SK-N-SH treated with all-trans-retinoic acid at 6 μM for 48 hours (cell line): ENCODE data around the gene PKNOX2.

ENCODE experiments used
- BACH2 ChIP-seq: fragments of 250-450 bp; sonication (Bioruptor Pico); IDR thresholded peaks from 2 replicates; pipeline ENCODE4 v1.9.0; 2021; ENCODE audit warnings: mild to moderate bottlenecking, borderline replicate concordance
- CREB5 ChIP-seq: fragments of 250-450 bp; sonication (Bioruptor Pico); IDR thresholded peaks from 2 replicates; pipeline ENCODE4 v1.5.1; 2020; ENCODE audit warnings: low read depth, mild to moderate bottlenecking, moderate library complexity
- ESRRG ChIP-seq: fragments of 250-450 bp; sonication (Bioruptor Pico); IDR thresholded peaks from 2 replicates; pipeline ENCODE4 v1.6.1; 2021; ENCODE audit warnings: mild to moderate bottlenecking
- PATZ1 ChIP-seq: fragments of 250-450 bp; sonication (Bioruptor Pico); IDR thresholded peaks from 2 replicates; pipeline ENCODE4 v1.8.0; 2020; ENCODE audit warnings: mild to moderate bottlenecking, moderate library complexity, borderline replicate concordance
- PPARA ChIP-seq: fragments of 250-450 bp; sonication (Bioruptor Pico); IDR thresholded peaks from 2 replicates; pipeline ENCODE4 v1.5.0; 2020; ENCODE audit warnings: mild to moderate bottlenecking, borderline replicate concordance
- RARB ChIP-seq: fragments of 250-450 bp; sonication (Bioruptor Pico); IDR thresholded peaks from 2 replicates; pipeline ENCODE4 v1.8.0; 2021; ENCODE audit warnings: mild to moderate bottlenecking, moderate library complexity
- TCF4 ChIP-seq: fragments of 250-450 bp; sonication (Bioruptor Pico); IDR thresholded peaks from 2 replicates; pipeline ENCODE4 v1.8.0; 2021; ENCODE audit warnings: mild to moderate bottlenecking, moderate library complexity, borderline replicate concordance
- TOX ChIP-seq: fragments of 250-450 bp; sonication (Bioruptor Pico); IDR thresholded peaks from 2 replicates; pipeline ENCODE4 v1.8.0; 2021; ENCODE audit warnings: mild to moderate bottlenecking, moderate library complexity, borderline replicate concordance
- TSHZ2 ChIP-seq: fragments of 250-450 bp; sonication (Bioruptor Pico); IDR thresholded peaks from 2 replicates; pipeline ENCODE4 v1.5.0; 2020; ENCODE audit warnings: mild to moderate bottlenecking, moderate library complexity
- ZFP3 ChIP-seq: fragments of 250-450 bp; sonication (Bioruptor Pico); IDR thresholded peaks from 2 replicates; pipeline ENCODE4 v1.5.0; 2020; ENCODE audit warnings: mild to moderate bottlenecking, moderate library complexity
- ZFP30 ChIP-seq: fragments of 450-650 bp; formaldehyde crosslinking; IDR thresholded peaks from 2 replicates; pipeline ENCODE4 v1.5.0; 2022; ENCODE audit warnings: mild to moderate bottlenecking, moderate library complexity
- ZNF8 ChIP-seq: fragments of 450-650 bp; formaldehyde crosslinking; IDR thresholded peaks from 2 replicates; pipeline ENCODE4 v1.5.0; 2020; ENCODE audit warnings: mild to moderate bottlenecking, moderate library complexity

DNA sequence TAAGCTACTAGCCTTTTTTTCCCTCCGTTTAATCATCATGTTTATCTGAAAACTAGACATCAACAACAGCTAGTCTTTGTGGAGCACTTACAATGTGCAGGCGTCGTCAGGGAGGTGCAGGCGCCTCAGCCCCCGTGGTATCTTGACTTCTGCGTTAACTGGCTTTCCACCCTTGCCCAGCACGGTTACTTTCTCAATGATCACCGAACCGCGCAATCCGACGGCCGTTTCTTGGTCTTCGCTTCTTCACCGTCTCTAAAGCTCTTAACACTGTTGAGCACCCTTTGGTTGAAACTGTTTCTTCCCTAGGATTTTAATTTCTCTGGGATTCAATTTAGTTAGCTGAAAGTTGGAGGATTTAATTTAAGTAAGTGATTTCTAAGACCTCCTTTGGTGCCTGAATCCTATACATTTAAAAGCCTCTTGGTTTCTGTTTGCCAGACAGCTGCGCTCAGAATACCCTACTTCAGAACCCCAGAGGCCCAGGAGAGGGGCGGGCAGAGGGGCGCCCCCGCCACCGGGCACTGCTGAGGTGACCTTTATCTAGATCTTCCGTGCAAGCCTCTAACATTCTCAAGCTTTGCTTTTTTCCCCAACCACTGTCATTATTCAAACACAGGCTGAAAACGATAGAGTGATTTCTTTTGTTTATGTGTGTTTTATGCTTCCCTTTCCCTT, 35.1 kb upstream of the PKNOX2 start:
- TF ChIP-seq TSHZ2 (CRISPR knock-in tag) (no peak), ZFP30 (CRISPR knock-in tag) (no peak), ESRRG (CRISPR knock-in tag) (no peak), PPARA (CRISPR knock-in tag) (no peak), TCF4 (no peak), PATZ1 (no peak), BACH2 (CRISPR knock-in tag) (no peak), ZNF8 (CRISPR knock-in tag) (no peak), ZFP3 (no peak), RARB (CRISPR knock-in tag) (no peak), CREB5 (CRISPR knock-in tag) (no peak), TOX (CRISPR knock-in tag) (no peak)
